GM23338 (cell line): Measurements from ENCODE around the gene CDK16. TPM values are rescaled to one million over a fixed set of nuclear protein-coding genes. Genes with fewer than 3 reads are reported as not detected.

ENCODE experiments used
- ATAC-seq: fragments of 200-7000 bp; cut with Tn5 transposase; 3 replicates; pipeline ENCODE4 v1.9.1; 2020
- DNase-seq: peaks from one replicate; pipeline ENCODE4 v3.0.0-alpha.2; 2015; ENCODE audit warnings: low spot score
- H2AFZ ChIP-seq: fragments of 200-600 bp; sonication (generic); 2 replicates; pipeline ENCODE4 v1.8.0; 2016; ENCODE audit warnings: antibody characterized with exemption, mild to moderate bottlenecking, moderate library complexity
- H3F3A ChIP-seq: fragments of 200-600 bp; sonication (generic); replicated peaks from 2 replicates; pipeline ENCODE4 v1.8.0; 2017; ENCODE audit warnings: antibody characterized with exemption, mixed run types, low read depth
- H3K27ac ChIP-seq: fragments of 200-600 bp; sonication (generic); 2 replicates; pipeline ENCODE4 v1.6.1; 2016; ENCODE audit warnings: low read depth
- H3K27me3 ChIP-seq: fragments of 200-600 bp; sonication (generic); 2 replicates; pipeline ENCODE4 v1.8.0; 2016; ENCODE audit warnings: mild to moderate bottlenecking, mixed run types, moderate library complexity; ENCODE audit not compliant: insufficient read depth
- H3K36me3 ChIP-seq: fragments of 200-600 bp; sonication (generic); 2 replicates; pipeline ENCODE4 v1.8.0; 2016; ENCODE audit warnings: mild to moderate bottlenecking; ENCODE audit not compliant: insufficient read depth
- H3K4me1 ChIP-seq: fragments of 200-600 bp; sonication (generic); 2 replicates; pipeline ENCODE4 v1.8.0; 2016; ENCODE audit warnings: mild to moderate bottlenecking, moderate library complexity; ENCODE audit not compliant: insufficient read depth
- H3K4me2 ChIP-seq: fragments of 200-600 bp; sonication (generic); 2 replicates; pipeline ENCODE4 v1.7.1; 2017; ENCODE audit warnings: mixed run types
- H3K4me3 ChIP-seq: fragments of 200-600 bp; sonication (generic); 2 replicates; pipeline ENCODE4 v1.6.1; 2016; ENCODE audit warnings: mixed run types
- H3K79me2 ChIP-seq: fragments of 200-600 bp; sonication (generic); replicated peaks from 2 replicates; pipeline ENCODE4 v1.8.0; 2017; ENCODE audit warnings: mild to moderate bottlenecking; ENCODE audit not compliant: insufficient read depth
- H3K9me2 ChIP-seq: fragments of 200-600 bp; sonication (generic); 2 replicates; pipeline ENCODE4 v1.8.0; 2017; ENCODE audit not compliant: insufficient read depth
- H4K20me1 ChIP-seq: fragments of 200-600 bp; sonication (generic); replicated peaks from 2 replicates; pipeline ENCODE4 v1.8.0; 2017; ENCODE audit warnings: mild to moderate bottlenecking; ENCODE audit not compliant: insufficient read depth
- H3K27ac Mint-ChIP-seq: 2 replicates; pipeline ENCODE4 v1.8.0; 2020; ENCODE audit warnings: inconsistent platforms, mild to moderate bottlenecking, moderate library complexity, mixed read lengths
- H3K27me3 Mint-ChIP-seq: 3 replicates; pipeline ENCODE4 v1.8.0; 2022; ENCODE audit warnings: low read depth, mild to moderate bottlenecking, moderate library complexity, mixed read lengths, inconsistent platforms; ENCODE audit not compliant: insufficient read depth, poor library complexity
- H3K36me3 Mint-ChIP-seq: 3 replicates; pipeline ENCODE4 v1.8.0; 2021; ENCODE audit warnings: low read depth, mild to moderate bottlenecking, inconsistent platforms, moderate library complexity, mixed read lengths
- H3K4me1 Mint-ChIP-seq: 3 replicates; pipeline ENCODE4 v1.8.0; 2020; ENCODE audit warnings: mild to moderate bottlenecking, inconsistent platforms, mixed read lengths
- H3K4me3 Mint-ChIP-seq: 3 replicates; pipeline ENCODE4 v1.8.0; 2021; ENCODE audit warnings: moderate library complexity, mild to moderate bottlenecking, inconsistent platforms, mixed read lengths
- H3K9me3 Mint-ChIP-seq: 3 replicates; pipeline ENCODE4 v1.8.0; 2020; ENCODE audit warnings: moderate library complexity, mild to moderate bottlenecking, inconsistent platforms, mixed read lengths
- CREB1 ChIP-seq: fragments of 250-450 bp; sonication (Bioruptor Pico); IDR thresholded peaks from 2 replicates; pipeline ENCODE4 v1.5.0; 2020; ENCODE audit warnings: low read depth, mild to moderate bottlenecking, moderate library complexity
- EZH2 ChIP-seq: fragments of 200-600 bp; sonication (generic); IDR thresholded peaks from one replicate; pipeline ENCODE4 v1.8.0; 2017; ENCODE audit warnings: antibody characterized with exemption, mild to moderate bottlenecking, low read depth; ENCODE audit not compliant: unreplicated experiment
- JUNB ChIP-seq: IDR thresholded peaks from one replicate; pipeline ENCODE4 v1.6.1; 2016; ENCODE audit warnings: antibody characterized with exemption; ENCODE audit not compliant: unreplicated experiment
- NANOG ChIP-seq: IDR thresholded peaks from 2 replicates; pipeline ENCODE4 v1.6.1; 2016; ENCODE audit warnings: antibody characterized with exemption, borderline replicate concordance
- STAT1 ChIP-seq: IDR thresholded peaks from one replicate; pipeline ENCODE4 v1.6.1; 2016; ENCODE audit warnings: antibody characterized with exemption; ENCODE audit not compliant: unreplicated experiment
- ZNF114 ChIP-seq: fragments of 250-450 bp; sonication (Bioruptor Pico); IDR thresholded peaks from 2 replicates; pipeline ENCODE4 v1.5.0; 2020; ENCODE audit warnings: mild to moderate bottlenecking, moderate library complexity
- polyA plus RNA-seq: library from polyadenylated mRNA; unstranded; fragments of >200 nt; fragmentation: Nextera tagmentation; extraction: Ambion mirVana; gene quantifications from 2 replicates; pipeline ENCODE4 v1.2.1, GENCODE V29; 2016
- total RNA-seq: library from RNA; depleted of rRNA; stranded (reverse); fragments of >200 nt; shearing (Covaris generic); gene quantifications from 2 replicates; pipeline ENCODE4 v1.2.3, GENCODE V29; 2014
- TF ChIP-seq, protein P1 (sequence below): fragments of 250-450 bp; sonication (Bioruptor Pico); IDR thresholded peaks from 2 replicates; pipeline ENCODE4 v1.5.0; 2020; ENCODE audit warnings: mild to moderate bottlenecking, moderate library complexity
- TF ChIP-seq, protein P2 (sequence below), 2 experiments: fragments of 200-600 bp in 1 of 2; sonication (generic) in 1 of 2; conservative IDR thresholded peaks; 2 replicates each; pipeline versions ENCODE4 v1.5.1 to v1.6.1; 2016 to 2017; ENCODE audit warnings: antibody characterized with exemption in 2 of 2, low read depth in 2 of 2, mild to moderate bottlenecking in 2 of 2, moderate library complexity in 1 of 2
- TF ChIP-seq, protein P3 (sequence below): IDR thresholded peaks from 2 replicates; pipeline ENCODE4 v1.6.1; 2016; ENCODE audit warnings: antibody characterized with exemption

The CDK16 gene
- total and polyA plus RNA-seq, 2 experiments from 2014 or later: 58.9 to 158 TPM

- no peaks in the 10 kb centered on the region for H3F3A ChIP-seq
- TF ChIP-seq CREB1 (CRISPR knock-in tag): no peak
- TF ChIP-seq, protein P1, sequence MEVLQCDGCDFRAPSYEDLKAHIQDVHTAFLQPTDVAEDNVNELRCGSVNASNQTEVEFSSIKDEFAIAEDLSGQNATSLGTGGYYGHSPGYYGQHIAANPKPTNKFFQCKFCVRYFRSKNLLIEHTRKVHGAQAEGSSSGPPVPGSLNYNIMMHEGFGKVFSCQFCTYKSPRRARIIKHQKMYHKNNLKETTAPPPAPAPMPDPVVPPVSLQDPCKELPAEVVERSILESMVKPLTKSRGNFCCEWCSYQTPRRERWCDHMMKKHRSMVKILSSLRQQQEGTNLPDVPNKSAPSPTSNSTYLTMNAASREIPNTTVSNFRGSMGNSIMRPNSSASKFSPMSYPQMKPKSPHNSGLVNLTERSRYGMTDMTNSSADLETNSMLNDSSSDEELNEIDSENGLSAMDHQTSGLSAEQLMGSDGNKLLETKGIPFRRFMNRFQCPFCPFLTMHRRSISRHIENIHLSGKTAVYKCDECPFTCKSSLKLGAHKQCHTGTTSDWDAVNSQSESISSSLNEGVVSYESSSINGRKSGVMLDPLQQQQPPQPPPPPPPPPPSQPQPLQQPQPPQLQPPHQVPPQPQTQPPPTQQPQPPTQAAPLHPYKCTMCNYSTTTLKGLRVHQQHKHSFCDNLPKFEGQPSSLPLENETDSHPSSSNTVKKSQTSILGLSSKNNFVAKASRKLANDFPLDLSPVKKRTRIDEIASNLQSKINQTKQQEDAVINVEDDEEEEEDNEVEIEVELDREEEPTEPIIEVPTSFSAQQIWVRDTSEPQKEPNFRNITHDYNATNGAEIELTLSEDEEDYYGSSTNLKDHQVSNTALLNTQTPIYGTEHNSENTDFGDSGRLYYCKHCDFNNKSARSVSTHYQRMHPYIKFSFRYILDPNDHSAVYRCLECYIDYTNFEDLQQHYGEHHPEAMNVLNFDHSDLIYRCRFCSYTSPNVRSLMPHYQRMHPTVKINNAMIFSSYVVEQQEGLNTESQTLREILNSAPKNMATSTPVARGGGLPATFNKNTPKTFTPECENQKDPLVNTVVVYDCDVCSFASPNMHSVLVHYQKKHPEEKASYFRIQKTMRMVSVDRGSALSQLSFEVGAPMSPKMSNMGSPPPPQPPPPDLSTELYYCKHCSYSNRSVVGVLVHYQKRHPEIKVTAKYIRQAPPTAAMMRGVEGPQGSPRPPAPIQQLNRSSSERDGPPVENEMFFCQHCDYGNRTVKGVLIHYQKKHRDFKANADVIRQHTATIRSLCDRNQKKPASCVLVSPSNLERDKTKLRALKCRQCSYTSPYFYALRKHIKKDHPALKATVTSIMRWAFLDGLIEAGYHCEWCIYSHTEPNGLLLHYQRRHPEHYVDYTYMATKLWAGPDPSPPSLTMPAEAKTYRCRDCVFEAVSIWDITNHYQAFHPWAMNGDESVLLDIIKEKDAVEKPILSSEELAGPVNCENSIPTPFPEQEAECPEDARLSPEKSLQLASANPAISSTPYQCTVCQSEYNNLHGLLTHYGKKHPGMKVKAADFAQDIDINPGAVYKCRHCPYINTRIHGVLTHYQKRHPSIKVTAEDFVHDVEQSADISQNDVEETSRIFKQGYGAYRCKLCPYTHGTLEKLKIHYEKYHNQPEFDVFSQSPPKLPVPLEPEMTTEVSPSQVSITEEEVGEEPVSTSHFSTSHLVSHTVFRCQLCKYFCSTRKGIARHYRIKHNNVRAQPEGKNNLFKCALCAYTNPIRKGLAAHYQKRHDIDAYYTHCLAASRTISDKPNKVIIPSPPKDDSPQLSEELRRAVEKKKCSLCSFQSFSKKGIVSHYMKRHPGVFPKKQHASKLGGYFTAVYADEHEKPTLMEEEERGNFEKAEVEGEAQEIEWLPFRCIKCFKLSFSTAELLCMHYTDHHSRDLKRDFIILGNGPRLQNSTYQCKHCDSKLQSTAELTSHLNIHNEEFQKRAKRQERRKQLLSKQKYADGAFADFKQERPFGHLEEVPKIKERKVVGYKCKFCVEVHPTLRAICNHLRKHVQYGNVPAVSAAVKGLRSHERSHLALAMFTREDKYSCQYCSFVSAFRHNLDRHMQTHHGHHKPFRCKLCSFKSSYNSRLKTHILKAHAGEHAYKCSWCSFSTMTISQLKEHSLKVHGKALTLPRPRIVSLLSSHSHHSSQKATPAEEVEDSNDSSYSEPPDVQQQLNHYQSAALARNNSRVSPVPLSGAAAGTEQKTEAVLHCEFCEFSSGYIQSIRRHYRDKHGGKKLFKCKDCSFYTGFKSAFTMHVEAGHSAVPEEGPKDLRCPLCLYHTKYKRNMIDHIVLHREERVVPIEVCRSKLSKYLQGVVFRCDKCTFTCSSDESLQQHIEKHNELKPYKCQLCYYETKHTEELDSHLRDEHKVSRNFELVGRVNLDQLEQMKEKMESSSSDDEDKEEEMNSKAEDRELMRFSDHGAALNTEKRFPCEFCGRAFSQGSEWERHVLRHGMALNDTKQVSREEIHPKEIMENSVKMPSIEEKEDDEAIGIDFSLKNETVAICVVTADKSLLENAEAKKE (CRISPR knock-in tag): no peak
- no peak for TF ChIP-seq NANOG
- TF ChIP-seq ZNF114 (CRISPR knock-in tag): no peak
- no peak for TF ChIP-seq JUNB
- TF ChIP-seq STAT1: no peak
- TF ChIP-seq, protein P2, sequence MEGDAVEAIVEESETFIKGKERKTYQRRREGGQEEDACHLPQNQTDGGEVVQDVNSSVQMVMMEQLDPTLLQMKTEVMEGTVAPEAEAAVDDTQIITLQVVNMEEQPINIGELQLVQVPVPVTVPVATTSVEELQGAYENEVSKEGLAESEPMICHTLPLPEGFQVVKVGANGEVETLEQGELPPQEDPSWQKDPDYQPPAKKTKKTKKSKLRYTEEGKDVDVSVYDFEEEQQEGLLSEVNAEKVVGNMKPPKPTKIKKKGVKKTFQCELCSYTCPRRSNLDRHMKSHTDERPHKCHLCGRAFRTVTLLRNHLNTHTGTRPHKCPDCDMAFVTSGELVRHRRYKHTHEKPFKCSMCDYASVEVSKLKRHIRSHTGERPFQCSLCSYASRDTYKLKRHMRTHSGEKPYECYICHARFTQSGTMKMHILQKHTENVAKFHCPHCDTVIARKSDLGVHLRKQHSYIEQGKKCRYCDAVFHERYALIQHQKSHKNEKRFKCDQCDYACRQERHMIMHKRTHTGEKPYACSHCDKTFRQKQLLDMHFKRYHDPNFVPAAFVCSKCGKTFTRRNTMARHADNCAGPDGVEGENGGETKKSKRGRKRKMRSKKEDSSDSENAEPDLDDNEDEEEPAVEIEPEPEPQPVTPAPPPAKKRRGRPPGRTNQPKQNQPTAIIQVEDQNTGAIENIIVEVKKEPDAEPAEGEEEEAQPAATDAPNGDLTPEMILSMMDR (conservative IDR thresholded peaks at IDR 0.05; ENCODE audit: low read depth in 2 of 2): no peak
- TF ChIP-seq, protein P3, sequence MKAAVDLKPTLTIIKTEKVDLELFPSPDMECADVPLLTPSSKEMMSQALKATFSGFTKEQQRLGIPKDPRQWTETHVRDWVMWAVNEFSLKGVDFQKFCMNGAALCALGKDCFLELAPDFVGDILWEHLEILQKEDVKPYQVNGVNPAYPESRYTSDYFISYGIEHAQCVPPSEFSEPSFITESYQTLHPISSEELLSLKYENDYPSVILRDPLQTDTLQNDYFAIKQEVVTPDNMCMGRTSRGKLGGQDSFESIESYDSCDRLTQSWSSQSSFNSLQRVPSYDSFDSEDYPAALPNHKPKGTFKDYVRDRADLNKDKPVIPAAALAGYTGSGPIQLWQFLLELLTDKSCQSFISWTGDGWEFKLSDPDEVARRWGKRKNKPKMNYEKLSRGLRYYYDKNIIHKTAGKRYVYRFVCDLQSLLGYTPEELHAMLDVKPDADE: no peak
- TF ChIP-seq EZH2: no peak
- H3K79me2 ChIP-seq: peaks cover 24% of the 10 kb centered on the region
- no peak overlapping the region for H3K27ac ChIP-seq
- H3K9me2 ChIP-seq: no peaks in the 10 kb centered on the region
- ATAC-seq (no peak), DNase-seq (no peak)
- no peak overlapping the region for H2AFZ ChIP-seq
- H3K4me1 ChIP-seq: no peaks in the 10 kb centered on the region
- peaks cover 6% of the 10 kb centered on the region for H3K36me3 ChIP-seq
- Mint-ChIP-seq H3K9me3 (no peaks in the 10 kb centered on the region; the same call in 2 of the 3 replicates), H3K4me3 (no peak overlapping the region), H3K4me1 (peaks cover 11% of the 10 kb centered on the region), H3K36me3 (peaks cover 59% of the 10 kb centered on the region), H3K27ac (no peak overlapping the region), H3K27me3 (peaks cover 3% of the 10 kb centered on the region)
- no peaks in the 10 kb centered on the region for H3K27me3 ChIP-seq
- no peaks in the 10 kb centered on the region for H4K20me1 ChIP-seq
- H3K4me3 ChIP-seq: no peak overlapping the region
- H3K4me2 ChIP-seq: no peak overlapping the region
These were observed 6.4 kb downstream of the CDK16 start for GRCh38 chrX:47224896-47225290.
